HG03354 (cell line): ENCODE data around the gene SPTBN4.

Experiments used
- ATAC-seq: cut with Tn5 transposase; IDR thresholded peaks from one replicate; pipeline ENCODE4 v1.9.1; 2021; ENCODE audit warnings: mild to moderate bottlenecking; ENCODE audit not compliant: unreplicated experiment, poor library complexity, severe bottlenecking

Gene SPTBN4

DNA sequence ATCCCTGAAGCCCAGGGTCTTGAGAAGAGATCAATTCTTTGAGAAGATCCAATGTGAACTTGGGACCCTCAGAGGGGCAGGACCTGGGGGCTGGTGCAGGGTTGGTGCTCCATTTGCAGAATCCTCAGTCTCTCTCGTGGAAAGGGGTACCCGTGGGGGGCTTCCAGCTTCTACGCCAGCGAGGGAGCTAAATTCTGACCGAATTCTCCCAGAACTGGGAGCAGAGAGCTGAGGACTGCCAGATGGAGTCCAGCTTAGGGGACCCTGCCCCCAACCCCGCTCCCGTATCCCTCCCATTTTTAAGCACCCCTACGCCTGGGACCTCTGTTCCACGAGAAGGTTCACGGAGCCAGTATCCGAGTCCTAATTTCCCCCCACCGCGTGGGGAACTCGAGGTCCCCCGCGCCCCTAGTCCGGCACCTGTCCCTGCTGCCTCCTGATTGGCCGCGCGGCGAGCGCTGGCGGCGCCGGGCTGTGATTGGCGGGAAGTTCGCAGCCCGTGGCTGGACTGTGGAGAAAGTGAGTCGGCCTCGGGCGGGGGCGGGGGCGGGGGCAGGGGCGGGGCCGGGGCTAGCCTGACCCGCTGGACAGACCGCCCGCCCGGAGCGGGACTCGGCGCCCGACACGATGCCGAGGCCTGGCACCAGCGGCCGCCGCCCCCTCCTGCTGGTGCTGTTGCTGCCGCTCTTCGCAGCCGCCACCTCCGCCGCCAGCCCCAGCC is 130.0 kb downstream of the SPTBN4 start:
- no peak for ATAC-seq

DNA sequence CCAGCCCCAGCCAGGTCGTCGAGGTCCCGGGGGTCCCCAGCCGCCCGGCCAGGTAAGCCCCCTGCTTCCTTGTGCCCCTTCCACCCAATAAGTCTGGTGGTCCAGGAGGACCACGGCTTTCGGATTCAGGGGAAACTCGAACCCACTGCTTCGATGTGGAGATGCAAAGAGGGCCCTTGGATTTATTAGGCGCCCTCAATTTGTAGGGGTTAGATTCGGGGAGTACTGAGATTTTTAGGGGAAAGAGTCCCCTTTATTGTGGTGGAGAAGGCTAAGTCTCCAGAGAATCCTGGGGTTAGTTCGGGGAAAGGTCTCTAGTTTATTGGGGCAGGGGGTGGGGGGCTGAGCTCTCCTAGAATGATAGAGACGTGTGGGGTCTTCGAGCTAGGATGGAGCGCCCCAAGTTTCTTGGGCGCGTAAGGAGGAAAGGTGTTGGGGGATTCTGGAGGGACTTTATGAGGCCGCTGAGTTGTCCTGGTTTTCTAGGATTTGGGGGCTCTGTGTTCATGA is 130.6 kb downstream of the SPTBN4 start:
- no peak for ATAC-seq

DNA sequence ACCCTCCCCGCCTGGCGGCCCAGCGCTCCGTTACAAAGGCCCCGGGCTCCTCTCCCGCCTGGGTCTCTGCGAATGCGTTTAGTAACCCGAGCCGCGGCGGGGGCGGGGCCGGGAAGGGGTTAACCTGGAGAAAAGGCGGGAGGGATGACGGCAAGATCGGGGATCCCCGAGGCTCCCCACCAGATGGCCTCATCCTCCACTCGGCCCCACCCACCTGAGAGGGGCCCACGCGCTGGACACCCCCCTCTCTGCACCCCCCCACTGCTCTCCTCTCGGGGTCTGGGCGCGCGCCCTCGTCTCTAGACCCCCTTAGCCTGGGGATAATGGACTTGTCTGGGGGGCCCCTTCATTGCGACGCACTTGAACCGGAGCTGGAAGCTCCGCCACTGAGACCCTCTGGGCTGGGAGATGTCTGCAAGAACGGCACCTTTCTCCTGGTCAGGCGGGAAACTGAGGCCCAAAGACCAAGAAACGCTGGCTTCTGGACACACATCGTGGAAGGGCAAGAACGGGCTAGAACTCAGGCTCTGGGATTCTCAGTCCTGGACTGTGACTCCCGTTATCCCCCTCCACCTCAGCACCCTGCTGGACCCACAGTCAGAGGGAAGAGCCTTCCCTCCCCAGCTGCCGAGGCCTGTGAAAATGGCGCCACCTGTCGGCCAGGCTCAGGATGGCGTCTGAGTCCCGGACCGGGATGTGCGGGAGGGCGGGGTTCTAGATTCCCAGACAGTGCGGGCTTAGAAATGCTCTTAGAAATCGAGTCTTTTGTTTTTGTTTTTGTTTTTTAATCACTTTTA is 131.5 kb downstream of the SPTBN4 start:
- no peak for ATAC-seq

GRCh38 chr19:40598918-40599307 is 132.1 kb downstream of the SPTBN4 start:
- ATAC-seq: no peak

GRCh38 chr19:40599331-40599901 is 132.6 kb downstream of the SPTBN4 start:
- no peak for ATAC-seq

DNA sequence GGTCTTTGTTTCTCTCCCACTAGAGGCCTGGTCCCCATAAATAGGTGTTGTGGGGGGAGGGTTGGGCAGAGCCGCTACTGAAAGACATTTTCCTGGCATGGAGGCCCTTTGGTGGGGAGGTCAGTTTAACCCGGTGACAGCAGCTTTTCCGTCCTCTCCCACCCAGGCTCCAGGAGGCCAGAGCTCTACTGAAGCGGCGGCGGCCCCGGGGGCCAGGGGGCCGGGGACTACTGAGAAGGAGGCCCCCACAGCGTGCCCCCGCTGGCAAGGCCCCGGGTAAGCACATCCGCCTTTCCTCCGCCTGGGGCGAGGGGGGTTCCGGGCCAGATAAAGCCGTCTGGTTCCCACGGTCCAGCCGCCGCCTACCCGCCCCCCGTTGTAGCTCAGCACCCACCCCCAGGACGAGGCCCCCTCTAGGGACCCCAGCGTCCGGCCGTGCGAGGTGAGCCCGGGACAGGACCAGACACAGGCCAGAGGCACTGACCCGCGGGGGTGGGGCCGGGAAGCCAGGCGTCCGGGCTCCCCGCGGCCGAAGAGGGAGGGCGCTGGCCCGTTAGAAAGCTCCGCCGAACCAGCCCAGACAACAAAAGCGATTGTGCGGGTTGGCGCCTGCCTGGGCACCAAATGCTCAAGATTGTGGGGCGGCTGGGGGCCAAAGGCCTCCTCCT is 133.2 kb downstream of the SPTBN4 start:
- ATAC-seq: no peak

DNA sequence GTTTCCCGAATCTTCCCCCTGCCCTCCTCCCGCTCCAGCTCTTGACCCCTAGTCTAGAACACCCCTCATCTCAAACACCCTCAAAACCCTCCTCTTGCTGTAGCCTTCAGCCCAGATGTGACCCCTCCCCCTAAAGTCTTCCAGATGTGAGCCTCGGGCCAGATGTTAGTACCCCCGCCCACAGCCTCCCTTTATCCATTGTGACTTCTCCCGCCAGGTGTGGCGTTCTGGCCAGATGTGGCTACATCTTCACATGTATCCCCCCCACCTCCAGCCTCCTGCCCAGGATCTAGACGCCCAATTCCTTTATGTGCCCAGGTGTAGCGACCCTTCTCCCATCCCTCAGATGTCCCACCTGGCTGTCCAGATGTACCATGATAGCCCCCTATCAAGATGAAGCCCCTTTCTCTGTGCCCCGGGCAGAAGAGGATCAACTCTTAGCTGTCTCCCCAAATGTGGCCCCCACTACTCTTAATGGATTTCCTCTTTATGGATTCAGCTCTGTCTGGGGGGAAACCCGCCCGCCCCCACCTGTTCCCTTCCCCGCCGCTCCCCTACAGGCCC is 133.9 kb downstream of the SPTBN4 start:
- no peak for ATAC-seq

GRCh38 chr19:40601134-40601974 is 134.6 kb downstream of the SPTBN4 start, which contains the start of gene LTBP4:
LTBP4 (plus strand) TSS chr19:40601369; CDS start chr19:40601388, 19 bp downstream.
- no peak for ATAC-seq

DNA sequence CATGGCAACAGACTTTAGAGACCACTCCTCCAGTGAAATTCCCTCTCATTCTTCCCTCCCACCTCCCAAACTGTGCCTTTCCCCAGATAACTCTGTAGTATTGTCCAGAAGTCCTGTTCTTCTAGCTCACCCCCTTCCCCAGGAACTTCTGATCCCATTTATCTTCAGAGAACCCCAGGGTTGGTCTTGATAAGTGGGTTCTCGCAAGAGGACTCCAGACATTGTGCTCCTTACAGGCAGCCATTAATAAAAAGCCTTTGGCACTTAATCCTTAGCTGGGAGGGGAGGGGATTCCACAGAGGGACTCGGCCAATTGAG is 136.2 kb downstream of the SPTBN4 start:
- no peak for ATAC-seq

DNA sequence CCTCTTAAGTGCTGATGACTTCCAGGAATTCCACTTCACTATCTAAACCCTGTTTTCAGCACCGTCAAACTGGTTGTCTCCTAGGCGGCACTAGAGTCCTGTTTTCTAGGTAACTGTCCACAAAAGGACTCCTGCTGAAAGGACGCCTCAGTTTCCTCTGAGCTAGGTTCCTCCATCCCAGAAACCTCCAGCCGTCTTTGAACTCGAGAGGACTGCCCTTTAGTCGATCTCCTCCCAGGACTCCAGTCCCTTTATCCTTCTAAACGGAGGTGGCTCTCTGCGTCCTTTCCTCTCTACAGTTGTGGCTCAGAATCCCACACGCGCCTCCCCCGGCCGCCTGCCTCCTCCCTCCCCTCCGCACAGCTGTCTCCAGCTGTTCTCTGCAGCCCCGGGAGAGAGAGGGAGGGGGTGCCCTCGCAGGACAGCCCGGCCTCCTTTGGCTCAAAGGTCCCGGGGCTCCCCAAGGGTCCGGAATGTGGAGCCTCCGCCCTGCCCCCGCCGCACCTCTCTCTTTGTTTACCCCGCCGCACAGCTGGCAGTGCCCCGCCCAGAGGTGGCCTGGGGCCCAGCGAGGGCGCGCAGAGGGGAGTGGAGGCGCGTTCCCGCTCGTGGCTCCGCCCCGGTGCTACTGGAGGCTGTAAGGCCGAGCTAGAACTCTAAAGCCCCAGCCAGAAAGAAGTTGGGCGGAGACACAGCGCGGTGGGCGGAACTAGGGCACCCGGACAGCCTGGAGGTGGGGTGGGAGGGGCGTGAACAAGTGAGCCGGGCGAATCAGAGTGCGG is 136.8 kb downstream of the SPTBN4 start:
- ATAC-seq: peak; percentile 79

- ATAC-seq: no peak
Observed at GRCh38 chr19:40604171-40604646, 137.4 kb downstream of the SPTBN4 start.

- ATAC-seq: no peak
Observed at GRCh38 chr19:40604647-40605215, 137.9 kb downstream of the SPTBN4 start.

- no peak for ATAC-seq
Observed at GRCh38 chr19:40605216-40605971, 138.6 kb downstream of the SPTBN4 start.

DNA sequence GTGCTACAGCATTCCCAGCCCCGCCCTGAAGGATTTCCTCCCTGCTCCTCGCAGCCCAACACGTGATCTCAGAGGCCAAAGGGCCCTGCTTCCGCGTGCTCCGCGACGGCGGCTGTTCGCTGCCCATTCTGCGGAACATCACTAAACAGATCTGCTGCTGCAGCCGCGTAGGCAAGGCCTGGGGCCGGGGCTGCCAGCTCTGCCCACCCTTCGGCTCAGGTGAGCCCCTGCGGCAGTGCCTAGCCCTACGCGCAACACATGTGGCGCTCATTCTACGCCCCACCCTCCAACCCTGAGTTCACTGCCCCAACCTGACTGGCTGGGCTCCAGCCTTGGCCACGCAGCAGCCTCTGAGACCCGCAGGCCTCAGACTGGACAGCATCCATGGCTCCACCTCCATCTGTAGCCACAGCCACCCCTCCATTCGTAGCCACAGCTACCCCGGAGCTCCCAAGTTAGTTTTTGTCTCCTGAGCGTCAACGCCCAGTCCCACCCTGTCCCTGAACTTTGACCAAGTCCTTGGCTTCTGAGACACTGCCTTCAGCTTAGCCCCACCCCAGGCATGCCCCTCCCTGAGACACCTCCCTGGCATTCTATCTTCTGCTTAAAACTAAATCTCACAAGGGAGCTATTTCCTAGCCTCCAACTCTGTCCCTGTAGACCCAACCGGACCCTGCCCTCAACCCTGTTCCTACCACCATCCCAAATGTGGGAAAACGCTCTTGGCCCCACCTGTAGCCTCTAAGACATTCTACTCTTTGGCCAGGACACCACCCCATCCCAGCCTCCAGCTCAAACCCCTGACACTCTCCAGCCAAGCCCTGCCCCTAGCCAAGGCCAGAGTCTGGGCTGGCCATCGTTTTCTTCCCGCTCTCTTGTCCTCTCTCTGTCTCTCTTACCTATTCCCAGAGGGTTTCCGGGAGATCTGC is 140.8 kb downstream of the SPTBN4 start:
- ATAC-seq: no peak

DNA sequence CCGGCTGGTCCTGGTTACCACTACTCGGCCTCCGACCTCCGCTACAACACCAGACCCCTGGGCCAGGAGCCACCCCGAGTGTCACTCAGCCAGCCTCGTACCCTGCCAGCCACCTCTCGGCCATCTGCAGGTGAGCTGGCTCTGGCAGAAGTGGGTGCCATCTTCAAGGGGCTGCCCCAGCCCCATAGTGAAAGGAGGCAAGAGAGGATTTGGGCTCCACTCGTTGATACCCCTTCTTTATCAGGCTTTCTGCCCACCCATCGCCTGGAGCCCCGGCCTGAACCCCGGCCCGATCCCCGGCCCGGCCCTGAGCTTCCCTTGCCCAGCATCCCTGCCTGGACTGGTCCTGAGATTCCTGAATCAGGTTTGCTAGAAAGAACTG is 141.4 kb downstream of the SPTBN4 start:
- no peak for ATAC-seq

- ATAC-seq: no peak
Observed at GRCh38 chr19:40608957-40609356, 142.2 kb downstream of the SPTBN4 start.
